HS-27A (cell line): ENCODE data around the gene CST4.
"Not testable (repeated sequence)": the region's sequence is repeated elsewhere in the genome, so short reads cannot be mapped to it uniquely, and the experiment has no call there.

ENCODE experiments used
- DNase-seq: peaks from one replicate; pipeline ENCODE4 v3.0.0-alpha.2; 2012; ENCODE audit warnings: low read depth, missing footprints

Gene CST4

GRCh38 chr20:23640671-23641667 is 47.9 kb downstream of the CST4 start:
- no peak for DNase-seq

- DNase-seq, result no peak
These were observed 48.7 kb downstream of the CST4 start for GRCh38 chr20:23640018-23640601.

- no peak for DNase-seq
These were observed 49.3 kb downstream of the CST4 start for GRCh38 chr20:23639490-23639958.

- no peak for DNase-seq
These were observed 50.5 kb downstream of the CST4 start for GRCh38 chr20:23638309-23638708.

GRCh38 chr20:23637282-23638221 is 51.3 kb downstream of the CST4 start, which contains the start of gene CST3:
Gene CST3, minus strand, starts transcription at chr20:23637955. Its CDS starts 93 bp downstream, at chr20:23637862.
- DNase-seq, result peak; percentile 84

- DNase-seq, result no peak
These were observed 51.9 kb downstream of the CST4 start for GRCh38 chr20:23636908-23637281.

- DNase-seq, result no peak
These were observed 52.5 kb downstream of the CST4 start for GRCh38 chr20:23636182-23636907.

- DNase-seq, result not testable (repeated sequence)
These were observed 53.1 kb downstream of the CST4 start for GRCh38 chr20:23635768-23636090.
